T-helper 22 cell (primary cell): Measurements from ENCODE around the gene PTPN7.
A peak's percentile ranks its signal among the peaks of the same experiment; 100 is the strongest.
"Not testable (repeated sequence)": the region's sequence is repeated elsewhere in the genome, so short reads cannot be mapped to it uniquely, and the experiment has no call there.

ENCODE experiments used
- DNase-seq: peaks from one replicate; pipeline ENCODE4 v3.0.0-alpha.2; 2020; ENCODE audit warnings: low read depth

PTPN7 gene

DNA sequence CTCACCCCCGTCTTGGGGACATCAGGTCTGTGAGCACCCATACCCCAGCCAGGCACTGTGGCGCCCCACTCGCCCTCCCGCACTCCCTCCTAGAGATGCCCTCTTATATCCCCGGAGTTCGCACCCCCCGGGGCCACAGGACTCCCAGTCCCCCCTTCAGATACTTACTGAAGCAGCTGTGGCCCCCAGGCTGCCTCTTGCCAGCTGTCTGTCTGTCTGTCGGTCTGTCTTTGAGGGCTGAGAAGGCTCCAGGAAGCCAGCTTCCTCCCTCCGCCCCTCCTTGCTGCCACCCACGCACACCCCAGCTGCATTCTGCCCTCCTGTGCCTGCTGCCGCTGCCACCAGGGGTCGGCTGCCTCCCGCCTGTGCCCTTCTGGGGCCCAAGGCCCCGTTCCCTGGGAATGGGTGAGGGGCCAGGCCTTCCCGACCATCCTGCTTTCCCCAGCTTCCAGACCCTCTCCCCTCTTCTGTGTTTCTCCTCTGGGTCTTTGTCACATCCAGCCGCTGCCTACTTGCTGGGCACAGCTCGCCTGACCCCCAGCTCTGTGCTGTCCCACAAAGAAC is at the start of gene PTPN7:
PTPN7 (minus strand) TSS at position 226 of the 564 bp plus-strand sequence. CDS start 1,200 bp downstream, outside the sequence.
- DNase-seq: peak; percentile 53

DNA sequence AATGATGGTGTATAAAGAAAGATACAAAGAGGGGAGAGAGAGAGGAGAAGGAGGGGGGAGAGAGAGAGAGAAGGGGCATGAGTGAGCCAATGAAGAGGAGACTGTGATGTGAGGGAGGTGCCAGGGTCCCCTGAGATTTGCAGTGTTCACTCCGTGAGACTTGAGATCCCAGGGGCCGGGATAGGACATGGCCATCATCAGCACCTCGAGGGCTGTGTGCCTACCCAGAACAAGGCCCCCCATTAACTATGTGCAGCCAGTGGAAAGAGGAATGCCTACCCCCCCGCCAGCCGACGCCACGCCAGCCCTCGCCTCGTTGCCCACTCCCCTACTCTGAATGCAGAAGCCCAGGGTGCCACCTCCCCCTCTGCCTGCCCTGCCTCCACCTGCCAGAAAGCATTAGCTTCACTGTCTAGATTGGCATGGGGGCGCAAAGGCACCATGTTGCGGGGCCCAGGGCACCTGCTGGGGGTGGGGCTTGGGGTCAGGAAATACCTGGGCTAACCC is 48.0 kb upstream of the PTPN7 start:
- no peak for DNase-seq

DNA sequence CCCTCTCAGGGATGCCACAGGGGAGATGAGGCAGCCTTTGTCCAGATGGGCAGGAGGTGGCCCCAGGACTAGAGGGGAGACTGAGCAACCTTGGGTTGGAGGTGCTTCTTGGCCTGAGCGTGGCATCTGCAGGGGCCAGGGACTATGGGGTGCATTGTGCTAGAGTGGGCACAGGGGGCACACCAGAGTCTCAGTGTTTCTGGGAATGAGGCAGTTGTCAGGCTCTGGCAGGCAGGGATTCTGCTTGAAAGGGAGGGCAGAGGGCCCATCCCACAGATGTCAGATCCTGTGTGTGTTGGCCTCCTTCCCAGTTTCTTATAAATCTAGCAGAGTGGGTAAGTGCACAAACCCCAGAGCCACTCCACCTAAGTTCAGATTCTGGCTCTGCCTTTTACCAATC is 46.9 kb upstream of the PTPN7 start:
- DNase-seq: no peak

DNA sequence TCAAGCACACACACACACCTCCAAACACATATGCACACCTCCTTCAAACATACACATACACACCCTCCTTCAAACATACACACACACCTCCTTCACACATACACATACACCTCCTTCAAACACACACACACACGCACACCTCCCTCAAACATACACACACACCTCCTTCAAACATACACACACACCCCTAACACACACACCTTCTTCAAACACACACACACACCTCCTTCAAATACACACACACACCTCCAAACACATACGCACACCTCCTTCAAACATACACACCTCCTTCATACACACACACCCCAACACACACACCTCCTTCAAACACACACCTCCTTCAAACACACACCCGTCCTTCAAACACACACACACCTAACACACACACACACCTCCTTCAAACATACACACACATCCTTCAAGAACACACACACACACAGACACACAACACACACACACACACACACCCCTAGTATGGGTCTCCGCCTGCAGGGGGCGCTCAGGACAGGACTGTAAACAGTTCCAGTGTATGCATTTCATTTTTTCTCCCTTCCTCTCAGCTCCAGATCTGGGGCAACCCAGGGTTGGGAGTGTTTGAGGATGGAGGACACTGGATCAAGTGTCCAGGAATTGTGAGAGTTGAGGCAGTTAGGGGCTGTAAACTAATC is 45.3 kb upstream of the PTPN7 start:
- DNase-seq: no peak

DNA sequence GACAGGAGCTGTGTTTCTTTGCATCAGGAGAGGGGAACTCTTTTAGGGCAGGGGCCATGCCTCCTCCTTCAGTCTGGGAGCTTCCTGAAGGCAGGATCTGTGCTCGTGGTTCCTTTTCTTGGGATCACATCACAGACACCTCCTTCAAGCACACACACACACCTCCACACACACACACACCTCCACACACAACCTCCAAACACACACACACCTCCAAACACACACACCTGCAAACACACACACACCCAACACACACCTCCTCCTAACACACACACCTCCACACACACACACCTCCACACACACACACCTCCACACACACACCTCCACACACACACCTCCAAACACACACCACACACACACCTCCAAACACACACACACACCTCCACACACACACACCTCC is 43.7 kb upstream of the PTPN7 start:
- DNase-seq: no peak

DNA sequence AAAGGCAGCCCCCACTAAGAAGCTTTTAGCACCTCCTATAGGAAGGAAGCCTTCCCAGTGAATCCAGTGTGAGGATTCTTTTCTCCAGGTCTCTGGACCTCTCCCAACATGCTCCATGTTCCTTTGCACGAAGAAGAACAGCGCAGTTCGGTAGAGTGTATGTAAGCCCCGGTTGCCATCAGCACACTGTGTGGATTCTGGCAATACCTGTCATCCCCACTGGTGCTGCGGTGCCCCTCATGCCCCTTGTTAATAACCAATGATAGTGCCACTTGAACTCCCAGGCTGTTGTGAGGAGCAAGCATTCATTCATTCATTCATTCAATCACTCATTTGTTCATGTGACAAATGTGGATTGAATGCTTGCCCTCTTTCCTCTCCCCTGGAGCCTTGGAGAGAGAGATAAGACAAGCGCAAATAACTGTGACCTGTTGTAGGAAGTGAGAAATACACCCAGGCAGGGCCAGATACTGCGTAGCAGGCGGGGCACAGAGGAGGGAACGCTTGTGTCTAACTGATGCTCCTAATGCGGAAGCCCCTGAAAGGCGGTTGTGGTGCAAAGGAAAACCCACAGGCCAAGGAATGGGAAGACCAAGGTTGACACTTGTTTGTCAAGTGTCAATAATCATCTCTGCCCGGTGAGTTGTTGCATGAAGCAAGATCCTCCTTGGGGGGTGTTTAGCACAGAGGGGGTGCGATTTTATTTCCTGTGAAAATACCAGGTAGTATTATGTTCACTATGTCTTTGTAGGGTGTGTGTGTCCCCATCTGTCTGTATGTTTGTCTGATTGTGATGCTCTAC is 43.0 kb upstream of the PTPN7 start:
- no peak for DNase-seq

DNA sequence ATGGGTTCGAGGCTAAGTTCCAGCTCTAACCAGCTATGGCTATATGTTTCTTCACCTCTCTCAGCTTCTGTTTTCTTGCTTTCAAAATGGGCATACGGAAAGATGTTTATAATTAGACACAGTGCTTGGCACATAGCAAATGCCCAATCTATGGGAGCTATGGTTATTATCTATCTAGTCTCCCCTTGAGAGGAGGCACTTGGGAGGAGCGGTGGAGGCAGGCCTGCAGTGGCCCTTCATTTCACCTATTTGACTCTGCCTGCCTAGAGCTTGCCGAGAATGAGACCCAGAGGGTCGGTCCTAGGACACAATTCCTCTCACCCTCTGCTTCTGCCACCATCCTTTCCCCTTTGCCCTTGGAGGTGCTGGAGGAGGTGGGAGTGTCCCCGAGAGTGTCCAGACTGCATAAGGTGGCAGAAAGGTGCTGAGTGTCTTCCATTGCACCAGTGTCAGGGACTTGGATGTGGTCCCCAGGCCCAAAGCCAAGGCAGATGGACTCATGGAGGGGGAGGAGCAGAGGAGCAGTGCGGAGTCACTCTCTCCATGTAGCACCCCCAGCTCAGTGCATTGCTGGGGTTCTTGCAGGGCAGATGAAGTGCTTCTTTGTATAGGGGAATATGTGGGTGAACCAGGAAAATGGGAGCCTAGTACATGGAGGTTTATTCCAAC is 42.2 kb upstream of the PTPN7 start:
- no peak for DNase-seq

DNA sequence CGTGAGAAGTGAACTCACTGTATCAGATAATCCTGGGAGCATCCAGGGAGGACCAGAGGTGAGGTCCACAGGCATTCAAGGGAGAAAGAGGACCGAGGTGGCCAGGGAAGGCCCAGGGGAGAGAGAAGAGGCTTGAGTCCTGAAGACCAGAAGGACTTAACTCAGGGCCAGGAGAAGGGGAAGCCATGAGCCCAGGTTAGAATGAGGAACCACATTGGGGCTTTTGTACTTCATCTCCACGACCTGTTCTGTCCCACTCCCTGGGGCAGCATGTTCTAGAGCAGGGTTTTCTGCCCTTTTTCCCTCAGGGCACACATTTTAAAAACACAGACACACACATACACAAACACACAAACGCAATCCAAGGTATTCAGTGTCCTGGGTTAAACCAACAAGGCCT is 41.6 kb upstream of the PTPN7 start:
- no peak for DNase-seq

DNA sequence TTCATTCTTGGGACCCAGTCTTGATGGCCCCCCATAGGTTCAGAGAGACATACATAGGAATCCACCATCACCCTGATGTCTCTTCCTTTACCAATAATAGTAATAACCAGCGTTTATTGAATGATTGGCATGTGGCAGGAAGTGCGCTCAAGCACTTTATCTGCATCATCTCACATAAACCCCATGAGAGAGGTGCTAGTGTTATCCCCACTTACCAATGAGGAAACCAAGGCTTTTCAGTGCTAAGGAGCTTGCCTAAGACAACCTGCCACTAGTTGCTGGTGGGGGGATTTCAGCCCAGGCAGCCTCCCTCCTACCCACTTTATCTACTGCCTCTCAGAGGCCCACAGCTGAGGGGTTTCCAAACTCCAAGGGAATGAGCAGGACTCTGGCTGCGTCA is 40.9 kb upstream of the PTPN7 start:
- no peak for DNase-seq

DNA sequence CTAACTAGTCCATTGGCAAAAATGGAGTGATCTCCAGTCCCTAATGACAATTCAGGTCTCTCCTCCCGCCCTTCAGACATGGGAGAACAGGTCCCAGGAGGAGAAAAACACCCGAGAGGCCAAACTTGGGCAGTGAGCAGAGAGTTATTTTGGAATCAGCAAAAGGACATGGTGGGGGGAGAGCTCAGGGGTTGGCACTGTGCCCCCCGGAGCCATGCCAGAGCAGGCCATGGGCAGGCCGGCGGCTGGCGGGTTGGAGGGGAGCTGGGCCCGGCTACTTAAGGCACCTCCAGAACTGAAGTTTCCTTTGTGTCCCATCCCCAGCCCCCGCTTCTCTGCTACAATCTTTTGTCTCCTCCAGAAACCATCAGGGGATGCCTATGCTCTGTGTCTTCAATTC is 40.3 kb upstream of the PTPN7 start:
- no peak for DNase-seq

DNA sequence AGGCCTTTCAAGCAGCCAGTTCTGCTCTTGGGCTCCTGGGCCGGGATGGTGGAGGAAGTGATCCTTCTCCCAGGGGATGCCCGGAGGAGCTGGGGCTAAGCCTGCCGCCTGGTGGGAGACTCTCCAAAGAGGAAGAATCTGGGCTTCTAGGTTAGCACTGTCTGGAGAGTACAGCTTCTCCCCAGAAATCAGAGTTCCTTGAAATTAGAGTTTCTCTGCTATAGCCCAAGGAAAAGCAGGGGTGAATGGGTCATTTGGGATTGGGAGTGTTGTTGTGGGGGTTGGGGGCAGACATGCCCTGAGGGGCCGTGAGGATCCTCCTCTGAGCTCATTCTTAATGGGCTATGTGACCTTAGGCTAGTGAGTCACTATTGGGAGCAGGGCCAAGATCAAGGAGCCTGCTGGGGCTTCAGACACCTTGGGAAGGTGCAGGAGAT is 39.7 kb upstream of the PTPN7 start:
- no peak for DNase-seq

DNA sequence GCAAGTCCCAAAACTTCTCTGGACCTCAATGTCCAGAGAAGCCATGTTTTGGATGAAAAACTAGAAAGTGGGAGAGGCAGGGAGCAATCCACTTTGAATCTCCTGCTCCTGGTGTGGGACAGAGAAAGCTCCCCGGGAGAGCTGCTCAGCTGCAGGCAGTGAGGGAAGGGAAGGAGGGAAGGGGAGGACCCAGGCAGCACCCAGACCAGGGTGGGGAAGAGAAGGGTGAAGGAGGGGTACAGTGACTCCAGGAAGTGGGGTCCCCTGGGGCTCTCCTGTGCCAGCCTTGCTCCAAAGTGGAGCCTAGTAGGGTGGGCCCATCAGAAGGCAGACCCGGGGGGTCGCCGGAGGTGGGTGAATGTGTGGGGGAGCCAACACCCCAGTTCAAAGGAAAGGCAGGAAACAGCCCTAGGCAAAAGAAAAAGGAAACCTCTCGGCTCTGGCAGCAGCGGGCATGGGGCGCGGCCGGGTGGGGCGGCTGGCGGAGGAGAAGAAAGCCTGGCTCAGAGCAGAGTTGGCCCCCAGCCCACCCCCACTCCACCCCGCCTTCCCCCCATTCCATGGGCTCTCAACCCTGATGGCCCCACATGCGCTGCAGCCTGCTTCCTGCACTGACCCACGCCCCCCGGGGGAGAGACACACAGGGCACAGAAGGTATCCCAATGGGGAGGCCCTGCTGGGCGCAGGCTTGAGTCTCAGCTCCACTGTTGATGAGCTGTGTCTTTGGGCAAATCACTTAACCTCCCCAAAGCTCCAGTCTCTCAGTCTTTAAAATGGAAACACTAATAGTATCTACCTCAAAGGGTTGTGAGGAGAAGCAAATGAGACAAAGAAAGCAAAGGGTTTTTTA is 38.9 kb upstream of the PTPN7 start:
- no peak for DNase-seq

DNA sequence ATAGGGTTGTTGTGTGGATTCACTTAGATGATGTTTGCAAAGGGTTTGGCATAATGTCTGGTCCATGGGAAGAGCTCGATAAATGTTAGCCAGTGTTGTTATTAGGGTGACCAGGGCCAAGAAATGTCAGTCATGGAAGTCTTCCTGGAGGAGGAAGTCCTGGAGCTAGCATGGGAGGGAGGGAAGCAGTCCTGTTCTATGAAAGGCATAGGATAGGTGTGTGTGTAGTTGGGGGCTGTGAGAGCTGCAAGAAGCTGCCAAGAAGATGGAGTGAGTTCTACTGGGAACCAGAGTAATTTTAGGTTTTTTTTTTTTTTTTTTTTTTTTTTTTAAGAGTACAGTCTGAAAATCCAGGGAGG is 37.9 kb upstream of the PTPN7 start:
- no peak for DNase-seq

DNA sequence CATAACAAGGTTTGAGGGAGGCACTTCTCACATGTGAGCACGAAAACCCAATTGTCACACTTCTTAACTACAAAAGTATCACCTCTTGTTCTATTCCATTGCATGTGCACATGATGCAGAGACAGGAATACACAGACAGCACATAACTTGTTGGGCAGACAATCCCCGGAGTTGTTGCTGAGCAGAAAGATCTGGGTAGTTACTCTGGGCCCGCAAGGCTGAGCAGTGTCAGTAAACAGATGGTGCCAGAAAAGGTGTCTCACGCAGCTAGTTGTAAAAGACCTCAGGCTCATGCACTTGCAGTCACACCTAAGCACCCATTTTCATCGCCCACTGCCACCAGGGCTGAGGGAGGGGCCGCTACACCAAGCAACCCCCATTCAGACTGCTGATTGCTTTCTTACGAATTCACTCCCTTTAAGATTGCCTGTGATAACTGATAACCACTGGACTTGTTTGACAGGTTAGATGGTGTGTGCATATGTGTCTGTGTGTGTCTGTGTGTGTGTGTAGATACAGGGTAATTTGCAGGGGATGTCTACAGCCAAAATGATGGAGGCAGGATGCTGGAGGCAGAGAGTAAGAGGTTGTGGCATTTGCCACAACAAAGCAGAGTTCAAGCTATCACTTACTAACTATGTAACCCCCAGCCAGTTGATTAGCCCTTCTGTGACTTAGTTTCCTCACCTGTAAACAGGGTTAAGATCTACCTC is 37.4 kb upstream of the PTPN7 start:
- no peak for DNase-seq

DNA sequence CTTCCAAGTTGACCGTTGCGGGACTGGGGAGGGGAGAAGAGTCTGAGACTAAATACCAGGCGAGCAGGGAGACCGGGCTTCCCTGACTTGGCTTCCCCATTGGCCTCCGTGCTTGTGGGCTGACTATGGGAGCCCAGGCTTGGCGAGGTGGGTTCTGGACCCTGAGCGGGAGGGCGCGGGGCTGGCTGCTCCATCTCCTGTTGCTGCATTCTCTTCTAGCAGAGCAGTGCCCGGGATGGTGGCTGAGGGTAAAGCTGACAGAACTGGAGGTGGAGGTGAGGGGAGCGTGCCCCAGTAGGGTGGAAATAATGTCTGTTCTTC is 33.9 kb upstream of the PTPN7 start:
- no peak for DNase-seq

DNA sequence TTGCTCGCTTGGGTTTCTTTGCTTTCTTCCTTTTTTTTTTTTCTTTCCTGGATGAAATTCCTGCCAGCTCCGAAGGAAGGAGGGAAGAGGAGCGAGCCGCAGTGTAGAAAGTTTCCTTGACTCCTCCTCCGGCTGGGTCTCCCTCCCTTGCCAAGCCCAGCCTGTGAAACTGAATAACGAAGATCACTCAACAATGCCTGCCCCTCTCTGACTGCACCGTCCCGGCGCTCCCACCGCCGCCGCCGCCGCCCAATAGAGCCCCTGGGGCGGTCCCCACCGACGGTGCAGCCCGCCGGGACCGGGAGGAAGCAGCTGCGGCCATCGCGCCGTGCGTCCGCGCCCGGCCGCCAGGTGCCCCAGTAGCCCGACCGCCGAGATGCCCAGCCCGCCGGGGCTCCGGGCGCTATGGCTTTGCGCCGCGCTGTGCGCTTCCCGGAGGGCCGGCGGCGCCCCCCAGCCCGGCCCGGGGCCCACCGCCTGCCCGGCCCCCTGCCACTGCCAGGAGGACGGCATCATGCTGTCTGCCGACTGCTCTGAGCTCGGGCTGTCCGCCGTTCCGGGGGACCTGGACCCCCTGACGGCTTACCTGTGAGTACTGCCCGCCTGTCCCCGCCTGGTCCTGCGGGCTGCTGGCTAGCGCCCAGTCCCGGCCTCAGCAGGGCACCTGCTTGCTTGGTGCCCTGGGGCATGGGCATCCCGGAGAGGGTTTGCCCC is 33.4 kb upstream of the PTPN7 start, which contains the start of gene LGR6:
LGR6 (plus strand) TSS at position 186 of the 714 bp plus-strand sequence; CDS start at position 377, 191 bp downstream.
- DNase-seq: no peak

DNA sequence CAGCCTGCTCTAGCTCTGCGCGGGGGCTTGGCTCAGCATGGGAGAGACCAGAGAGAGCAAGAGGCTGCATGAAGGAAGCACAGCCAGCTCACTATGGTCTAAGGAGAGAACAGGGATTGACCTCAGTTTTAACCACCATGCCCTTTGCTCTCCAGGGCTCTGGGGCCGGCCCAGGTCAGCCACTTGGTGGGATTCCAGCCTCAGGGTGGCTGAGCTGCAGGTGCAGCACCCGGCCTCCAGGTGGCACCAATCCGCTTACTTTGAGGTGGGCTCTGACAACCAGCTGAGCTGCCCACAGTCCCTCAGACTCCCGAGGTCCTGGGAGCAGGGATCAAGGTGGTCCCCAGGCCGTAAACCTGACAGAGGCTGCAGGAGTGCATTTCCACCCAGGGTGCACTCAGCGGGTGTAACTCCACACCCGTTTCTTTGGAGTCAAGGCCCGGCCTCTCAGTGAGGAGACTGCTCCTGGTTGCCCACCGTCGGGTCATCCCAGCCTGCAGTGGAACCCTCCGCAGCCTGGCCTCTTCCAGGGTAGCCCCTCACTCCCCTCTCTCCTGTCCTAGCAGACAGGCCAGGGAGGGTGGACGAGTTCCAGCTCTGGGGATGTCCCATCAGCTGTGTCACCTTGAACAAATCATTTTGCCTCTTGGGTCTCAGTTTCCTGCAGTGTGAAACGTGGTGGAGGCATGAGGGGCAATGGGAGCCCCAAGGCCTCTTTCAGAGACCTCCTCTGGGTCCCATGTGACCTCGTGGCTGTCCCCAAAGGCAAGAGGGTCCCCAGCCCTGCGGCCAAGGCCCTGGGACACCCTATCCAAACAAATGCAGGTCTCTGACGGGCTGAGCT is 32.6 kb upstream of the PTPN7 start:
- DNase-seq: peak; percentile 13

DNA sequence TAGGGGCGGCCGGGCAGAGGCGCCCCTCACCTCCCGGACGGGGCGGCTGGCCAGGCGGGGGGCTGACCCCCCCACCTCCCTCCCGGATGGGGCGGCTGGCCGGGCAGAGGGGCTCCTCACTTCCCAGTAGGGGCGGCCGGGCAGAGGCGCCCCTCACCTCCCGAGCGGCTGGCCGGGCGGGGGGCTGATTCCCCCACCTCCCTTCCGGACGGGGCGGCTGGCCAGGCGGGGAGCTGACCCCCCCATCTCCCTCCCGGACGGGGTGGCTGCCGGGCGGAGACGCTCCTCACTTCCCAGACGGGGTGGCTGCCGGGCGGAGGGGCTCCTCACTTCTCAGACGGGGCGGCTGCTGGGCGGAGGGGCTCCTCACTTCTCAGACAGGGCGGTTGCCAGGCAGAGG is 31.0 kb upstream of the PTPN7 start:
- DNase-seq: not testable (repeated sequence)

DNA sequence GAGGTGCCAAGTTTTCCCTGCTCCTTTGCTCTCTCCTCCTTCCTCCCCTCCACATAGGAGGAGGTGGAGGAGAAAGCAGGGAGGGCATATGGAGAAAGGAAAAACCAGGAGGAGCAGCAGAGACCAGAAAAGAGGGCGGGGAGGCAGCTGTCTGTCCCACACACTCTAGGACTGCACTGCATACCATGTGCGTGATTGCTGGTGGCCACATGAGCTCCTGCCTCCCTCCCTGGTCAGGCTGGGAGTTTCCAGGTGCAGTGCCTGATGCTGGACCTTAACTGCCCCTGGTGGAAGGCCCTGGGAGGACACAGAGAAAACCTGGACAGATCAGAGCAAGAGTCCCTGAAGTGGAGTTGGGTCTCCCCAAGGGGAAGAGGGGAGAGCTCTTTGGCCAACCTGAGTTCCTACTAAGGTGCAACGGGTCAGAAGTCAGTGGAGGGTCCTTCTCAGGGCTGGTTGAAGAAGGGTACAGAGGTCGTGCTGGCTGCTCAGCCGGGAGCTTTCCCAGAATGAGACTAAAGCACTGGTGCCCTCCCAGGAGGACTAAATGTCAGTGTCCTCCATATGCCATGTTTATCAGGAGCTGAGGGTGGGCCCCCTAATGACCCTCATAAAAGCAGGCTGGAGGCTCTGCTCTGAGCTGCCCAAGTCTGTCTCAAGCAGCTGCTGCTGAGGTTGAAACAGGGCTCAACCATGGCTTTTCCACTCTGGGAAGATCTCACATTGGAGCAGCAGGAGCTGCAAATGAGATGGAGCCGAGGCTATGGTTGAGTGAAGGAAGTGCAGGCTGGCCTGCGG is 29.7 kb upstream of the PTPN7 start:
- no peak for DNase-seq
